Posterior cingulate gyrus (tissue), 11 donors: ENCODE results near the gene DMRTC2.

ENCODE experiments used
- DNase-seq, 10 donors: peaks; one replicate each; pipeline versions ENCODE4 v3.0.0 to v3.0.0-alpha.2; 2020 to 2021; ENCODE audit warnings: mixed read lengths in 3 of 10
- intact Hi-C: fragments of 100-400 bp; cut with DNase I; formaldehyde crosslinking; loops from one replicate; pipeline ENCODE4 v1.15.1; 2023

DMRTC2 gene

GRCh38 chr19:41845051-41845590 lies 279 bp downstream of the DMRTC2 start:
- intact Hi-C loops, result no loop called here
- no peak for DNase-seq

- intact Hi-C loops, result no loop called here
- DNase-seq, result peak in 1 of 10 donors; percentile 39
Observed at GRCh38 chr19:41847351-41848105, 2.7 kb downstream of the DMRTC2 start.

GRCh38 chr19:41848666-41849065 lies 3.8 kb downstream of the DMRTC2 start:
- DNase-seq, result no peak
- intact Hi-C loops, result no loop called here

- no peak for DNase-seq
- intact Hi-C loops, result no loop called here
Observed at GRCh38 chr19:41849067-41849466, 4.2 kb downstream of the DMRTC2 start.

- intact Hi-C loops, result no loop called here
- DNase-seq, result peak in 1 of 10 donors; percentile 58
Observed at GRCh38 chr19:41850381-41850780, 5.5 kb downstream of the DMRTC2 start.

- intact Hi-C loops, result no loop called here
- DNase-seq, result peak in 1 of 10 donors; percentile 5
Observed at GRCh38 chr19:41851456-41851855, 6.6 kb downstream of the DMRTC2 start.

- intact Hi-C loops, result no loop called here
- peak in 1 of 10 donors; percentile 4 for DNase-seq
Observed at GRCh38 chr19:41853344-41853743, 8.5 kb downstream of the DMRTC2 start.

GRCh38 chr19:41853768-41854167 lies 8.9 kb downstream of the DMRTC2 start:
- intact Hi-C loops, result no loop called here
- DNase-seq, result peak in 1 of 10 donors; percentile 21

- DNase-seq, result no peak
- intact Hi-C loops, result loop anchor here (2.0 kb wide), 1 partner anchor 100 kb away; the partner anchor contains the start of gene RABAC1
Observed at GRCh38 chr19:41859213-41859617, 14.4 kb downstream of the DMRTC2 start.

- peak; percentile 97 to 100 (median 99) for DNase-seq
- intact Hi-C loops, result loop anchor here (1.0 to 5.0 kb wide), 3 partner anchors 24 to 99 kb away; partner anchors contain the start of gene RABAC1
Observed at GRCh38 chr19:41859618-41860418, 15.0 kb downstream of the DMRTC2 start, which contains the start of gene RPS19. RPS19 (plus strand) TSS chr19:41860255; CDS start chr19:41860775, 520 bp downstream.

GRCh38 chr19:41860419-41861115 lies 15.7 kb downstream of the DMRTC2 start:
- DNase-seq, result no peak
- intact Hi-C loops, result loop anchor here (1.0 to 5.0 kb wide), 2 partner anchors 24 to 77 kb away; no protein-coding TSS in a partner anchor

- DNase-seq, result peak in 2 of 10 donors; percentile 8 to 14
- intact Hi-C loops, result loop anchor here (5.0 kb wide), 1 partner anchor 76 kb away; no protein-coding TSS in a partner anchor
Observed at GRCh38 chr19:41861116-41861768, 16.4 kb downstream of the DMRTC2 start.

- no peak for DNase-seq
- intact Hi-C loops, result loop anchor here (5.0 kb wide), 1 partner anchor 75 kb away; no protein-coding TSS in a partner anchor
Observed at GRCh38 chr19:41861846-41862245, 17.0 kb downstream of the DMRTC2 start.

- DNase-seq, result no peak
- intact Hi-C loops, result loop anchor here (5.0 kb wide), 1 partner anchor 75 kb away; no protein-coding TSS in a partner anchor
Observed at GRCh38 chr19:41862445-41862986, 17.7 kb downstream of the DMRTC2 start.

GRCh38 chr19:41863209-41863931 lies 18.5 kb downstream of the DMRTC2 start:
- intact Hi-C loops, result loop anchor here (5.0 kb wide), 1 partner anchor 74 kb away; no protein-coding TSS in a partner anchor
- no peak for DNase-seq

GRCh38 chr19:41864374-41864773 lies 19.5 kb downstream of the DMRTC2 start:
- intact Hi-C loops, result loop anchor here (5.0 kb wide), 1 partner anchor 73 kb away; no protein-coding TSS in a partner anchor
- peak in 1 of 10 donors; percentile 10 for DNase-seq

GRCh38 chr19:41866284-41866683 lies 21.4 kb downstream of the DMRTC2 start:
- peak in 2 of 10 donors; percentile 2 to 22 for DNase-seq
- intact Hi-C loops, result no loop called here
